GM23338 (cell line): Measurements from ENCODE around the gene ESR2. TPM values are rescaled to one million over a fixed set of nuclear protein-coding genes. Genes with fewer than 3 reads are reported as not detected.

Experiments
- ATAC-seq: fragments of 200-7000 bp; cut with Tn5 transposase; 3 replicates; pipeline ENCODE4 v1.9.1; 2020
- DNase-seq: peaks from one replicate; pipeline ENCODE4 v3.0.0-alpha.2; 2015; ENCODE audit warnings: low spot score
- H2AFZ ChIP-seq: fragments of 200-600 bp; sonication (generic); 2 replicates; pipeline ENCODE4 v1.8.0; 2016; ENCODE audit warnings: antibody characterized with exemption, mild to moderate bottlenecking, moderate library complexity
- H3F3A ChIP-seq: fragments of 200-600 bp; sonication (generic); replicated peaks from 2 replicates; pipeline ENCODE4 v1.8.0; 2017; ENCODE audit warnings: antibody characterized with exemption, mixed run types, low read depth
- H3K27ac ChIP-seq: fragments of 200-600 bp; sonication (generic); 2 replicates; pipeline ENCODE4 v1.6.1; 2016; ENCODE audit warnings: low read depth
- H3K27me3 ChIP-seq: fragments of 200-600 bp; sonication (generic); 2 replicates; pipeline ENCODE4 v1.8.0; 2016; ENCODE audit warnings: mild to moderate bottlenecking, mixed run types, moderate library complexity; ENCODE audit not compliant: insufficient read depth
- H3K36me3 ChIP-seq: fragments of 200-600 bp; sonication (generic); 2 replicates; pipeline ENCODE4 v1.8.0; 2016; ENCODE audit warnings: mild to moderate bottlenecking; ENCODE audit not compliant: insufficient read depth
- H3K4me1 ChIP-seq: fragments of 200-600 bp; sonication (generic); 2 replicates; pipeline ENCODE4 v1.8.0; 2016; ENCODE audit warnings: mild to moderate bottlenecking, moderate library complexity; ENCODE audit not compliant: insufficient read depth
- H3K4me2 ChIP-seq: fragments of 200-600 bp; sonication (generic); 2 replicates; pipeline ENCODE4 v1.7.1; 2017; ENCODE audit warnings: mixed run types
- H3K4me3 ChIP-seq: fragments of 200-600 bp; sonication (generic); 2 replicates; pipeline ENCODE4 v1.6.1; 2016; ENCODE audit warnings: mixed run types
- H3K79me2 ChIP-seq: fragments of 200-600 bp; sonication (generic); replicated peaks from 2 replicates; pipeline ENCODE4 v1.8.0; 2017; ENCODE audit warnings: mild to moderate bottlenecking; ENCODE audit not compliant: insufficient read depth
- H3K9me2 ChIP-seq: fragments of 200-600 bp; sonication (generic); 2 replicates; pipeline ENCODE4 v1.8.0; 2017; ENCODE audit not compliant: insufficient read depth
- H4K20me1 ChIP-seq: fragments of 200-600 bp; sonication (generic); replicated peaks from 2 replicates; pipeline ENCODE4 v1.8.0; 2017; ENCODE audit warnings: mild to moderate bottlenecking; ENCODE audit not compliant: insufficient read depth
- H3K27ac Mint-ChIP-seq: 2 replicates; pipeline ENCODE4 v1.8.0; 2020; ENCODE audit warnings: inconsistent platforms, mild to moderate bottlenecking, moderate library complexity, mixed read lengths
- H3K27me3 Mint-ChIP-seq: 3 replicates; pipeline ENCODE4 v1.8.0; 2022; ENCODE audit warnings: low read depth, mild to moderate bottlenecking, moderate library complexity, mixed read lengths, inconsistent platforms; ENCODE audit not compliant: insufficient read depth, poor library complexity
- H3K36me3 Mint-ChIP-seq: 3 replicates; pipeline ENCODE4 v1.8.0; 2021; ENCODE audit warnings: low read depth, mild to moderate bottlenecking, inconsistent platforms, moderate library complexity, mixed read lengths
- H3K4me1 Mint-ChIP-seq: 3 replicates; pipeline ENCODE4 v1.8.0; 2020; ENCODE audit warnings: mild to moderate bottlenecking, inconsistent platforms, mixed read lengths
- H3K4me3 Mint-ChIP-seq: 3 replicates; pipeline ENCODE4 v1.8.0; 2021; ENCODE audit warnings: moderate library complexity, mild to moderate bottlenecking, inconsistent platforms, mixed read lengths
- H3K9me3 Mint-ChIP-seq: 3 replicates; pipeline ENCODE4 v1.8.0; 2020; ENCODE audit warnings: moderate library complexity, mild to moderate bottlenecking, inconsistent platforms, mixed read lengths
- CREB1 ChIP-seq: fragments of 250-450 bp; sonication (Bioruptor Pico); IDR thresholded peaks from 2 replicates; pipeline ENCODE4 v1.5.0; 2020; ENCODE audit warnings: low read depth, mild to moderate bottlenecking, moderate library complexity
- ETS1 ChIP-seq: IDR thresholded peaks from 2 replicates; pipeline ENCODE4 v1.6.1; 2016; ENCODE audit warnings: antibody characterized with exemption
- JUNB ChIP-seq: IDR thresholded peaks from one replicate; pipeline ENCODE4 v1.6.1; 2016; ENCODE audit warnings: antibody characterized with exemption; ENCODE audit not compliant: unreplicated experiment
- NANOG ChIP-seq: IDR thresholded peaks from 2 replicates; pipeline ENCODE4 v1.6.1; 2016; ENCODE audit warnings: antibody characterized with exemption, borderline replicate concordance
- POLR2AphosphoS5 ChIP-seq: IDR thresholded peaks from 2 replicates; pipeline ENCODE4 v1.6.1; 2016; ENCODE audit warnings: antibody characterized with exemption, low read depth
- REST ChIP-seq: IDR thresholded peaks from one replicate; pipeline ENCODE4 v1.6.1; 2018; ENCODE audit warnings: antibody characterized with exemption; ENCODE audit not compliant: unreplicated experiment
- ZNF114 ChIP-seq: fragments of 250-450 bp; sonication (Bioruptor Pico); IDR thresholded peaks from 2 replicates; pipeline ENCODE4 v1.5.0; 2020; ENCODE audit warnings: mild to moderate bottlenecking, moderate library complexity
- ZNF462 ChIP-seq: fragments of 250-450 bp; sonication (Bioruptor Pico); IDR thresholded peaks from 2 replicates; pipeline ENCODE4 v1.5.0; 2020; ENCODE audit warnings: mild to moderate bottlenecking, moderate library complexity
- polyA plus RNA-seq: library from polyadenylated mRNA; unstranded; fragments of >200 nt; fragmentation: Nextera tagmentation; extraction: Ambion mirVana; gene quantifications from 2 replicates; pipeline ENCODE4 v1.2.1, GENCODE V29; 2016
- total RNA-seq: library from RNA; depleted of rRNA; stranded (reverse); fragments of >200 nt; shearing (Covaris generic); gene quantifications from 2 replicates; pipeline ENCODE4 v1.2.3, GENCODE V29; 2014
- TF ChIP-seq, protein P1 (sequence below), 2 experiments: fragments of 200-600 bp in 1 of 2; sonication (generic) in 1 of 2; conservative IDR thresholded peaks; 2 replicates each; pipeline versions ENCODE4 v1.5.1 to v1.6.1; 2016 to 2017; ENCODE audit warnings: antibody characterized with exemption in 2 of 2, low read depth in 2 of 2, mild to moderate bottlenecking in 2 of 2, moderate library complexity in 1 of 2

ESR2 gene
- total and polyA plus RNA-seq, 2 experiments from 2014 or later: 0.58 to 0.59 TPM

- peak overlapping the region; percentile 80; the same call in 1 of the 2 replicates for H3K27ac ChIP-seq
- DNase-seq (peak; percentile 39), ATAC-seq (peak; percentile 17)
- H3K4me1 ChIP-seq: peaks cover 45% of the 10 kb centered on the region
- no peaks in the 10 kb centered on the region for H3K27me3 ChIP-seq
- TF ChIP-seq ETS1: no peak
- TF ChIP-seq POLR2AphosphoS5: no peak
- TF ChIP-seq CREB1 (CRISPR knock-in tag): no peak
- TF ChIP-seq REST: no peak
- no peak for TF ChIP-seq NANOG
- TF ChIP-seq JUNB: no peak
- no peak for TF ChIP-seq ZNF462 (CRISPR knock-in tag)
- no peak for TF ChIP-seq ZNF114 (CRISPR knock-in tag)
- TF ChIP-seq, protein P1, sequence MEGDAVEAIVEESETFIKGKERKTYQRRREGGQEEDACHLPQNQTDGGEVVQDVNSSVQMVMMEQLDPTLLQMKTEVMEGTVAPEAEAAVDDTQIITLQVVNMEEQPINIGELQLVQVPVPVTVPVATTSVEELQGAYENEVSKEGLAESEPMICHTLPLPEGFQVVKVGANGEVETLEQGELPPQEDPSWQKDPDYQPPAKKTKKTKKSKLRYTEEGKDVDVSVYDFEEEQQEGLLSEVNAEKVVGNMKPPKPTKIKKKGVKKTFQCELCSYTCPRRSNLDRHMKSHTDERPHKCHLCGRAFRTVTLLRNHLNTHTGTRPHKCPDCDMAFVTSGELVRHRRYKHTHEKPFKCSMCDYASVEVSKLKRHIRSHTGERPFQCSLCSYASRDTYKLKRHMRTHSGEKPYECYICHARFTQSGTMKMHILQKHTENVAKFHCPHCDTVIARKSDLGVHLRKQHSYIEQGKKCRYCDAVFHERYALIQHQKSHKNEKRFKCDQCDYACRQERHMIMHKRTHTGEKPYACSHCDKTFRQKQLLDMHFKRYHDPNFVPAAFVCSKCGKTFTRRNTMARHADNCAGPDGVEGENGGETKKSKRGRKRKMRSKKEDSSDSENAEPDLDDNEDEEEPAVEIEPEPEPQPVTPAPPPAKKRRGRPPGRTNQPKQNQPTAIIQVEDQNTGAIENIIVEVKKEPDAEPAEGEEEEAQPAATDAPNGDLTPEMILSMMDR (conservative IDR thresholded peaks at IDR 0.05; ENCODE audit: low read depth in 2 of 2): no peak
- H2AFZ ChIP-seq: no peak overlapping the region
- H3K36me3 ChIP-seq: peaks cover 3% of the 10 kb centered on the region; the same call in 1 of the 2 replicates
- H3K36me3 Mint-ChIP-seq: peaks cover 37% of the 10 kb centered on the region
- H3K4me1 Mint-ChIP-seq: peaks cover 69% of the 10 kb centered on the region
- peaks cover 37% of the 10 kb centered on the region for H3K79me2 ChIP-seq
- peak overlapping the region; percentile 91 for H3K27ac Mint-ChIP-seq
- H3K9me2 ChIP-seq: no peaks in the 10 kb centered on the region
- H3K27me3 Mint-ChIP-seq: peaks cover 10% of the 10 kb centered on the region
- no peaks in the 10 kb centered on the region for H3K9me3 Mint-ChIP-seq
- H3K4me3 Mint-ChIP-seq: no peak overlapping the region; the same call in 2 of the 3 replicates
- no peak overlapping the region for H3K4me3 ChIP-seq
- H4K20me1 ChIP-seq: no peaks in the 10 kb centered on the region; the same call in 1 of the 2 replicates
- H3F3A ChIP-seq: peaks cover 6% of the 10 kb centered on the region; the same call in 1 of the 2 replicates
- H3K4me2 ChIP-seq: no peak overlapping the region
These were observed 100.3 kb downstream of the ESR2 start for GRCh38 chr14:64193821-64194220.
